NCI-H510A treated with DMSO at 0.1 percent for 48 hours (cell line): ENCODE data around the gene NES.
"Not testable (repeated sequence)": the region's sequence is repeated elsewhere in the genome, so short reads cannot be mapped to it uniquely, and the experiment has no call there.

Experiments
- DNase-seq: peaks from one replicate; lab custom pipeline; 2025; lab: John Stamatoyannopoulos, UW

The NES gene

GRCh38 chr1:156644146-156644545, 33.1 kb downstream of the NES start:
- no peak for DNase-seq

GRCh38 chr1:156643778-156644092, 33.5 kb downstream of the NES start:
- no peak for DNase-seq

- no peak for DNase-seq
Observed at GRCh38 chr1:156643049-156643777, 34.0 kb downstream of the NES start.

- no peak for DNase-seq
Observed at GRCh38 chr1:156642265-156643048, 34.8 kb downstream of the NES start.

GRCh38 chr1:156641761-156642264, 35.4 kb downstream of the NES start, which contains the start of gene BCAN:
Gene BCAN (plus strand): TSS chr1:156642117. CDS start chr1:156646055, 3,938 bp downstream.
- peak; percentile 51 for DNase-seq

- DNase-seq, result no peak
Observed at GRCh38 chr1:156640842-156641706, 36.1 kb downstream of the NES start.

- no peak for DNase-seq
Observed at GRCh38 chr1:156639601-156640101, 37.6 kb downstream of the NES start.

GRCh38 chr1:156638189-156638985, 38.8 kb downstream of the NES start:
- no peak for DNase-seq

- no peak for DNase-seq
Observed at GRCh38 chr1:156632355-156632754, 44.9 kb downstream of the NES start.

- DNase-seq, result not testable (repeated sequence)
Observed at GRCh38 chr1:156631152-156631551, 46.1 kb downstream of the NES start.

- no peak for DNase-seq
Observed at GRCh38 chr1:156629823-156630449, 47.3 kb downstream of the NES start.

- DNase-seq, result peak; percentile 77
Observed at GRCh38 chr1:156627313-156627880, 49.8 kb downstream of the NES start.

GRCh38 chr1:156626079-156626438, 51.1 kb downstream of the NES start:
- DNase-seq, result no peak

- DNase-seq, result peak; percentile 38
Observed at GRCh38 chr1:156625436-156626078, 51.6 kb downstream of the NES start.

- no peak for DNase-seq
Observed at GRCh38 chr1:156624814-156625435, 52.3 kb downstream of the NES start.

GRCh38 chr1:156623946-156624813, 53.0 kb downstream of the NES start:
- DNase-seq, result peak; percentile 65

GRCh38 chr1:156622581-156623297, 54.5 kb downstream of the NES start:
- no peak for DNase-seq

GRCh38 chr1:156619582-156619955, 57.6 kb downstream of the NES start:
- DNase-seq, result no peak
